Colonic mucosa (tissue), 4 donors: ENCODE results near the gene CASTOR1. TPM values are rescaled to one million over a fixed set of nuclear protein-coding genes. Genes with fewer than 3 reads are reported as not detected.

ENCODE experiments used
- DNase-seq: peaks from one replicate; pipeline ENCODE4 v3.0.0-alpha.2; 2020
- H3K27ac ChIP-seq: fragments of 200-600 bp; one replicate; pipeline ENCODE4 v1.8.0; 2021
- H3K27me3 ChIP-seq: fragments of 200-600 bp; one replicate; pipeline ENCODE4 v1.8.0; 2021
- H3K36me3 ChIP-seq: fragments of 200-600 bp; one replicate; pipeline ENCODE4 v1.8.0; 2021
- H3K4me1 ChIP-seq: fragments of 200-600 bp; one replicate; pipeline ENCODE4 v1.8.0; 2021; ENCODE audit warnings: mild to moderate bottlenecking
- H3K4me3 ChIP-seq: fragments of 200-600 bp; one replicate; pipeline ENCODE4 v1.8.0; 2021
- H3K9ac ChIP-seq, 2 donors: one replicate each; pipeline ENCODE4 v1.7.0; 2013; ENCODE audit warnings: control low read depth in 2 of 2, low read depth in 2 of 2, low read length in 2 of 2
- H3K9me3 ChIP-seq: fragments of 200-600 bp; one replicate; pipeline ENCODE4 v1.8.0; 2021
- intact Hi-C: fragments of 100-400 bp; cut with DNase I; formaldehyde crosslinking; loops from one replicate; pipeline ENCODE4 v1.14.1; 2022
- total RNA-seq, 2 donors: library from RNA; stranded (reverse); fragmentation: NEBNext Ultra II Directional in 1 of 2; extraction: Animal tissue kit (Norgen Biotek cat#: 25700) in 1 of 2; gene quantifications; one replicate each; pipeline ENCODE4 v1.2.1, GENCODE V29; 2021
- TF ChIP-seq, protein P1 (sequence below): fragments of 200-600 bp; IDR thresholded peaks from one replicate; pipeline ENCODE4 v1.8.0; 2022; ENCODE audit warnings: antibody characterized with exemption, mild to moderate bottlenecking
- donor health status: healthy.
- donor health status: DM: no; HTN: no; CAD: no.
- donor health status: DM: no; HTN: no; CAD: no.

Gene CASTOR1
- total RNA-seq, 2 donors from 2014 or later = 4.5 to 5.0 TPM

- Histone ChIP-seq H3K9ac (peak overlapping the region in 1 of 2 donors; percentile 52), H3K27ac (peak overlapping the region; percentile 67), H3K9me3 (no peaks in the 10 kb centered on the region), H3K36me3 (no peaks in the 10 kb centered on the region), H3K27me3 (no peaks in the 10 kb centered on the region), H3K4me1 (peaks cover 67% of the 10 kb centered on the region), H3K4me3 (no peak overlapping the region)
- no peak for DNase-seq
- TF ChIP-seq, protein P1, sequence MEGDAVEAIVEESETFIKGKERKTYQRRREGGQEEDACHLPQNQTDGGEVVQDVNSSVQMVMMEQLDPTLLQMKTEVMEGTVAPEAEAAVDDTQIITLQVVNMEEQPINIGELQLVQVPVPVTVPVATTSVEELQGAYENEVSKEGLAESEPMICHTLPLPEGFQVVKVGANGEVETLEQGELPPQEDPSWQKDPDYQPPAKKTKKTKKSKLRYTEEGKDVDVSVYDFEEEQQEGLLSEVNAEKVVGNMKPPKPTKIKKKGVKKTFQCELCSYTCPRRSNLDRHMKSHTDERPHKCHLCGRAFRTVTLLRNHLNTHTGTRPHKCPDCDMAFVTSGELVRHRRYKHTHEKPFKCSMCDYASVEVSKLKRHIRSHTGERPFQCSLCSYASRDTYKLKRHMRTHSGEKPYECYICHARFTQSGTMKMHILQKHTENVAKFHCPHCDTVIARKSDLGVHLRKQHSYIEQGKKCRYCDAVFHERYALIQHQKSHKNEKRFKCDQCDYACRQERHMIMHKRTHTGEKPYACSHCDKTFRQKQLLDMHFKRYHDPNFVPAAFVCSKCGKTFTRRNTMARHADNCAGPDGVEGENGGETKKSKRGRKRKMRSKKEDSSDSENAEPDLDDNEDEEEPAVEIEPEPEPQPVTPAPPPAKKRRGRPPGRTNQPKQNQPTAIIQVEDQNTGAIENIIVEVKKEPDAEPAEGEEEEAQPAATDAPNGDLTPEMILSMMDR = no peak
- intact Hi-C loops = no loop called here
Measured at GRCh38 chr22:30306627-30307011, 17.3 kb upstream of the CASTOR1 start.

DNA sequence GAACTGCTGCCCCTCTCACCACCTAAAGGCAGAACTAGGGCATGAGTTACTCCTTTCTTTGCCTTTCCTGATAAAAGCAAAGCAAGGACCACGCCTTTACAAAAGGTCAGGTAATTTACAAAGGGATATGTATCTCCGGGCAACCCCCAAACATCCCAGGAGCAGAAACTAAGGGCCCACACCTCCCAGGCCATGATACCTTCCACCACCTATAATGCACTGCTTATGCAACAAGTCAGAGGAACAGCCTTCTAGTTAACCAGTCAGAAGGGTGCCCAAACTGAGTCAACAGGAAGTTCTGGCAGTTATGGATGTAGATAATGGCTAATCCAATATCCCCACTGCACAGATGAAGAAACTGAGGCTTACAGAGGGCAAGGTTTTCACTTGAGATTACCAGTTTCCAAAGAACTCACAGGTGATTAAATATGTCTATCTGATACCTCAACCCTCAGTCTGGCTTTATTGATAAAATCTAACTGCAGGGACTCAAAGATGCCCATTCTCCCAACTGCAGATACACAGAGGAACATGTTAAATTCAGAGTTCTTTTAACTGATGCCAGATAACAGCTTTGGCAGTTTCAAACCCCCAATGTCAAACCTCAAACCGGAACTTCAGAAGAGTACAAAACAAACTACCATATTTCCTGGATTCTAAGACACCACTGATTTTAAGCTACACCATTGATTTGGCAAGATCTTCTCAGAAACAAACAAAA, 16.8 kb upstream of the CASTOR1 start:
- Histone ChIP-seq H3K9me3 (no peaks in the 10 kb centered on the region), H3K36me3 (no peaks in the 10 kb centered on the region), H3K4me1 (peaks cover 62% of the 10 kb centered on the region), H3K4me3 (no peak overlapping the region), H3K27ac (peak overlapping the region; percentile 67), H3K9ac (peak overlapping the region; percentile 38 to 89), H3K27me3 (no peaks in the 10 kb centered on the region)
- intact Hi-C loops = no loop called here
- TF ChIP-seq, protein P1 = no peak
- DNase-seq = peak; percentile 51

- DNase-seq = peak; percentile 73
- no peaks in the 10 kb centered on the region for H3K9me3 ChIP-seq
- H3K27me3 ChIP-seq = no peaks in the 10 kb centered on the region
- intact Hi-C loops = no loop called here
- TF ChIP-seq, protein P1 = no peak
- peak overlapping the region; percentile 67 for H3K27ac ChIP-seq
- H3K4me3 ChIP-seq = no peak overlapping the region
- peaks cover 56% of the 10 kb centered on the region for H3K4me1 ChIP-seq
- no peaks in the 10 kb centered on the region for H3K36me3 ChIP-seq
- H3K9ac ChIP-seq = peak overlapping the region; percentile 38 to 89
Measured at GRCh38 chr22:30305519-30305905, 16.2 kb upstream of the CASTOR1 start.

GRCh38 chr22:30304495-30305244, 15.4 kb upstream of the CASTOR1 start:
- intact Hi-C loops = no loop called here
- H3K4me3 ChIP-seq = no peak overlapping the region
- H3K36me3 ChIP-seq = peaks cover 7% of the 10 kb centered on the region
- DNase-seq = no peak
- peak overlapping the region; percentile 38 to 89 for H3K9ac ChIP-seq
- H3K27ac ChIP-seq = peak overlapping the region; percentile 67
- peaks cover 49% of the 10 kb centered on the region for H3K4me1 ChIP-seq
- TF ChIP-seq, protein P1 = no peak
- H3K27me3 ChIP-seq = no peaks in the 10 kb centered on the region
- no peaks in the 10 kb centered on the region for H3K9me3 ChIP-seq

GRCh38 chr22:30302810-30303138, 13.5 kb upstream of the CASTOR1 start:
- intact Hi-C loops = no loop called here
- Histone ChIP-seq H3K36me3 (peaks cover 14% of the 10 kb centered on the region), H3K4me1 (peaks cover 45% of the 10 kb centered on the region), H3K9me3 (no peaks in the 10 kb centered on the region), H3K27me3 (no peaks in the 10 kb centered on the region), H3K4me3 (no peak overlapping the region), H3K9ac (peak overlapping the region in 1 of 2 donors; percentile 41), H3K27ac (peak overlapping the region; percentile 59)
- TF ChIP-seq, protein P1 = no peak
- DNase-seq = no peak
